Renal pelvis (tissue), 4 donors: ENCODE results near the gene TRIO. TPM values are rescaled to one million over a fixed set of nuclear protein-coding genes. Genes with fewer than 3 reads are reported as not detected.
"Not testable (repeated sequence)": the region's sequence is repeated elsewhere in the genome, so short reads cannot be mapped to it uniquely, and the experiment has no call there.

Experiments
- DNase-seq: peaks from one replicate; pipeline ENCODE4 v3.0.0-alpha.2; 2013
- polyA plus RNA-seq, 3 donors: library from polyadenylated mRNA; unstranded; fragments of 120-200 nt; gene quantifications; one replicate each; pipeline ENCODE4 v1.2.1, GENCODE V29; 2013; ENCODE audit not compliant: insufficient read length in 3 of 3

TRIO gene
- polyA plus RNA-seq, 3 donors: 101 to 115 (median 109) TPM

DNA sequence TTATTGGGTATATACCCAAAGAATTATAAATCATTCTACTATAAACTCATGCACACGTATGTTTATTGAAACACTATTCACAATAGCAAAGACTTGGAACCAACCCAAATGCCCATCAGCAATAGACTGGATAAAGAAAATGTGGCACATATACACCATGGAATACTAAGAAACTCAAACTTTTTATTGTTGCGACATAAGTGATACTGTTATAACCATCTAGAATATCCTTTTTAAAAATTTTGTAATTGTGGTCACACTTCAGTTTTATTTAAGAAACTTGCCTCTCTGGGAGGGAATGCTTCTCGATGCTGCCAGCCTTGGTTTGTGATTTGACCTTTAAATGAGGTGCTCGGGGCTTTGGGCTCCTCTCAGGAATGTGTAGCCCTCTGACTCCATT lies 237.6 kb downstream of the TRIO start:
- DNase-seq: no peak

DNA sequence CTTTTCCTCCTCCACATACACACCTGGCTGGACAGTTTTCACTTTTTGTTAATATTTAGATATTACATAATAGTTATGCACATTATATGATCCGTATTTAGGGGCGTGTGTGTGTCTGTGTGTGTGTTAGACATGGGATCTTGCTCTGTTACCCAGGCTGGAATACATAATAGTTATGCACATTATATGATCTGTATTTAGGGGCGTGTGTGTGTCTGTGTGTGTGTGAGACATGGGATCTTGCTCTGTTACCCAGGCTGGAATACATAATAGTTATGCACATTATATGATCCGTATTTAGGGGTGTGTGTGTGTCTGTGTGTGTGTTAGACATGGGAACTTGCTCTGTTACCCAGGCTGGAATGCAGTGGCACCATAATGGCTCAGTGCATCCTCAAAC lies 239.5 kb downstream of the TRIO start:
- no peak for DNase-seq

DNA sequence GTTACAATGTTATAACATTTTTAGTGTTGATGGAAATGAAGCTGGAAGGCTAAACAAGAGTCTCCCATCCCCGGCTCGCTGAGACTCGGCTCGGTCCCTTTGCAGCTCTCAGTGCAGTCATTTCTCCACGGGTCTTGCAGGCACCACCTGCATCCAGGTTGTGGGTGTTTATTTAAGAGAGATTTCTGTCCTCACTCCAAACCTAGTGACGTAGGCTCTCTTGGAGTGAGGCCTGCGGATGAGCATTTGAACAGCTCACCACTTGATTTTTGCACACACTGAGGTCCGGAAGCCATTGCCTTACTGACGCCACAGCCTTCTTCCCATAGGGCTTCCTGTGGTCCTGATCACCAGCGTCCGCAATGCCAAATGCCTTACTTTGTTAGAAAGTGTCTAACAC lies 240.8 kb downstream of the TRIO start:
- DNase-seq: no peak

DNA sequence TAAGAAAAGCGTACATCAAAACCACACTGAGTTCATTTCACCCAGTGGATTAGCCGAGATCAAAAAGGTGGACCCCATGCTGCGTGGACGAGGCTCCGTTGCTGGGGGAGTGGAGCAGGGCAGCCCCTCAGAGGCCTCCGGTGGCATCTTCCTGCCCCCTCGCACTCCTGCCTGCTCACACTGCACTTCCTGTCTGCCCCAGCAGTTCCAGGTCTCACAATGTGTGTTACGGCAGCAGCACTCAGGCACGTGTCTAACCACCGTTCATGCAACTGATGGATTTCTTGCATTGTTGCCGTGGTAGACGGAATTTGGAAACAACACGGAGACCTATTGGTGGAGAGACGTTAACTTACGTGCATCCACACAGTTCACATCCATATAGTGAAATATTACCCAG lies 241.9 kb downstream of the TRIO start:
- DNase-seq: no peak

DNA sequence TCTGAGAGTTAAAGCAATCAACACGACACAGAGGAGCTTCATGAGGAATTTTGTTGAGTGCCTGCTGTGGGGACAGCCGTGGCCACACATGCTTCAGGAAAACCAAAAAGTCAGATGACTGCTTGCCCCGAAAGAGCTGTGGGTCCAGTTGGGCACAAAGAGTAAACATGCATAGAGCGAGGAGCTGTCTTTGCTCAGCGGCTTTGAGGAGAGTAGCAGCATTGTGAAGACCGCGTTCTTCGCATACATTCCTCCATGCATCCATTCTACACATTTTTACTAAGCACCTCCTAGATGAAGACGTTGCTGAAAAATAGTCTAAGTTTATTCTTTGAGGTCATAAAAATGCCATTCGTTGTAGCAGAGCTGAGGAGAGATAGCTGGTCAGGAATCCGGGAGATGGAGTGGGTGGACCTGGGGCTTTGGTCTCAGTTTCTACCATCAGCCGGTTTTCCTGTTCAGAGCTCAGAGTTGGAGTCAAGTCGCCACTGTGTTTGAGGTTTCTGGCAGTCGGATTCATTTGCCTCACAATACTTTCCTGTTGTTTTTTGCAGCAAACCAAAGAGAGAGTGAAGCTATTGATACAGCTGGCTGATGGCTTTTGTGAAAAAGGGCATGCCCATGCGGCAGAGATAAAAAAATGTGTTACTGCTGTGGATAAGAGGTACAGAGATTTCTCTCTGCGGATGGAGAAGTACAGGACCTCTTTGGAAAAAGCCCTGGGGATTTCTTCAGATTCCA lies 243.9 kb downstream of the TRIO start:
- no peak for DNase-seq

DNA sequence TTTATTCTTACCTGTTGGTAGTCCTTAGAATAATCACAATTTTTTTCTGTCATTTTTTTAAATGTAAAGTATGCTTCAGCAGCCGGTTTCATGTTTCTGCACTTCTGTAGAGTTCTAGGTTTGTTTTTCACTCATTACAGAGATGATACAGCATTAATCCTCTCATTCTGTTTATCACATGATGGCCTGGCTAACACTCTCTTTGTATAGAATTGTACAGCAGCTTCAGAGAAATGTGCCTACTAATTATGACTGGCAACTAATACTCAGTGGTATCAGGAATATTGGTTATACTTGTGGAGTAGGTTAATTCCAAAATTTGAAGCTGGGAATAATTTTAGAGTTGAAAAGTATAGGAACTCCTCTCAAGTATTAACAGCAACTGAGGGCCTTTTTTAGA lies 245.6 kb downstream of the TRIO start:
- DNase-seq: no peak

DNA sequence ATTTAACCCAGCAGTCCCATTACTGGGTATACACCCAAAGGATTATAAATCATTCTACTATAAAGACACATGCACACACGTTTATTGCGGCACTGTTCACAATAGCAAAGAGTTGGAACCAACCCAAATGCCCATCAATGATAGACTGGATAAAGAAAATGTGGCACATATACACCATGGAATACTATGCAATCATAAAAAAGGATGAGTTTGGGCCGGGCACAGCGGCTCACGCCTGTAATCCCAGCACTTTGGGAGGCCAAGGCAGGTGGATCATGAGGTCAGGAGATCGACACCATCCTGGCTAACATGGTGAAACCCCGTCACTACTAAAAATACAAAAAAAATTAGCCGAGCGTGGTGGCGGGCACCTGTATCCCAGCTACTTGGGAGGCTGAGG lies 249.4 kb downstream of the TRIO start:
- not testable (repeated sequence) for DNase-seq

DNA sequence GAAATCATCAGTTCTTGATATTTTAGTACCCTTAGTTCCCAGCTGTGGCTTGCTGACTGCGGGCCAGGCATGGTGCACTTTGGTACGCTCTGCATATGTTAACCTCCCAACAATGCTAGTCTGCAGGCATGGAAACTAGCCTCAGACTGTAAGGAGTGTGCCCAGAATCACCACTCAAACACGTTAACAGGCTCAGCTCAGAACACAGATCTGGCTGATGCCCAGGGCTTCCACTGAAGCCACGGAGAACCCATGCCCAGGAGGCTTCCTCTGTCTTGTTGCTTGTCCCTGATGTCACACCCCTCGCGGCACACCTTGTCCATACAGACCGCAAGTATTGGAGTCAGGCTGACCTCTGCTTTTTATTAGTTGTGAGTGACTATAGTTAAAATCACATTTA lies 251.2 kb downstream of the TRIO start:
- no peak for DNase-seq

DNA sequence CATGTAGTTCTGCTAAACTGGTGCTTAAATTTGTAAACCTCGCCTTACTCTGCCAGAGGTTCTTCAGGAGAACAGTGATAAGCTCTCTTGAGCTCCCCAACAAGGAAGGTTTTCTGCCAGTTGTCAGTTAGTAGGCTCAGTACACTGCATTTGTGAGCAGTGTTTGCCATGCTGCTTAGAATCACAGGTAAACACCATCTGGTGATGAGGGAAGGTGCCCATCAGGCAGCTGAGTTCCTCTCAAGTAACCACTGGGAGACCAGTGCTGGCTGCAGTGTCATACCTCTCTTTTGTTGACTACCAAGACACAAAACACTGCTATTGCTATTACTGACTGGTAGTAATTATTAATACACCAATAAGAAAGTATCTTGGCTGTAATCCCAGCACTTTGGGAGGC lies 252.3 kb downstream of the TRIO start:
- no peak for DNase-seq

DNA sequence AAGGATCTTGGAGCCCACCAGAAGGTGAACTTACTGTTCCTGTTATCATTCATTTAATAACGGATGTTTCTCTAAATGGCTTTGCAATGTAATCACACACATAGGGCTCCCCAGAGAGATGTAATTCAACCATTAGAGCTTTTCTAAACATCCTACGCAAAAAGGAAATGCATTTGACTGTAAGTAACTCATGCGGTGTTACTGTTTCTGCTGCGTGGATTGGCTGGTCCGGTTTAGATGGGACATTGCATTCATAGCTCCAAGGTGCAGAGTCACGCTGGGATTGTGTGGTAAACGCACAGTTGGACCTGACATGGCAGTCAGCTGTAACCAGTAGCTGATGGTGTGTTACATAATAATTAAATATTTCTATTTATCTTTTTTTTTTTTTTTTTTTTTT lies 252.9 kb downstream of the TRIO start:
- DNase-seq: no peak

DNA sequence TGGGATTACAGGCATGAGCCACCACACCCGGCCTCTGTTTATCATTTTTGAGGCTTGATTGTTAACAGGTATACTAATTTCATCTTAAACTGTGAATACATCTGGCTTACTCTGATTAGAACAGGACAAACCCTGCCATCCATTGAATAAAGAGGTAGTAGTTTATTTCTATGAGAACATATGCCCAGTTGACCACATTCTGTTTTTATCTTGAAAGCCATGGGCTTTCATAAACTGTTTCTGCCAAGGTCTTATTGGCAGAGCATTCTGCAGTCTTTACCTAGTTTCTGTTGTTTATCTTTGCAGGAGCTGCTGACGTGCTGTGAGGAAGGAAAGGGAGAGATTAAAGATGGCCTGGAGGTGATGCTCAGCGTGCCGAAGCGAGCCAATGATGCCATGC lies 253.6 kb downstream of the TRIO start:
- DNase-seq: no peak

DNA sequence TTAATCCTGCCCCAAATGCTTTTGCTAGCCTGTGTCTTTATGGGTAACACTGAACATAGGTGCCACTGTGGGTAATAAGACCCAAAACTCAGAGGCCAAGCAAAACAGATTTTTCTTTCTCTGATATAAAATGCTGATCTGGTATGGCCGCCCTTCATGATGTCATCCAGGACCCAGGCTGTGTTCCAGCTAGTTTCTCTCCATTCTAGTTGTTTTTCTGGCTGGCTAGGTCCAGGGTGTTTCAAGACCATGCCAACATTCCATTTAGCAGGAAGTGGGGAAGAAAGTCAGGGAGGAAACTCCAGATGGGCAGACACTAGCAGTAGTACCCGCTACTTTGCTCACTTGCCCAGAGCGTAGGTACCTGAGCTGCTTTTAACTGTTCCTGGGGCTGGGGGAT lies 254.6 kb downstream of the TRIO start:
- no peak for DNase-seq

DNA sequence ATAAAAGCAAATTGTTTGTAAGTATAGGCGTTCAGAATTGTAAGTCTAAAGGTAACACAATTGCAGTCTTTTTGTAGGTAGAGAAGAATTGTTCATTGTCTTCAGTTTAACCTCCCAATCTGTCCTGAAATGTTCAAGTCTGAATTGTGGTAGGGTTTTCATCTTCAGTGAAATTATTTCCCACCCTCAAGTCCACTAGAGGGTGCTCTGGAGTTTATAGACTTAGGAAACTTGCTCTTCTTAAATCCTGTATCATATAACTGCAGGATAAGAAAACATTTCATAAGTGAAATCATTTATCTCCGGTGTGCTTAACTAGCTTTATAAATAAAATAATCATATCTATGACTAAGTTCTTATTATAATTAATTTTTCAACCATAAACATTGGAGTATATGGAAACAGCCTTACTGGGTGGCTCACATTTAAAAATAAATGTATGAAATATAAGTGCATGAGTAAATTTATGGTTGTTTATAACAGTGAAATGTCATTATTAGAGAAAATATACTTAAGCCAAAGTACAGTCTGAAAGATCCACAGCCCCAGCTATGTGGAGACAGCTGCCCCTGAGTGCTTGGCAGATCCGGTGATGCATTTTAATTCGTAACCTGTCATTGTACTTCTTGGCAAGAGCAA lies 256.0 kb downstream of the TRIO start:
- DNase-seq: peak; percentile 57

DNA sequence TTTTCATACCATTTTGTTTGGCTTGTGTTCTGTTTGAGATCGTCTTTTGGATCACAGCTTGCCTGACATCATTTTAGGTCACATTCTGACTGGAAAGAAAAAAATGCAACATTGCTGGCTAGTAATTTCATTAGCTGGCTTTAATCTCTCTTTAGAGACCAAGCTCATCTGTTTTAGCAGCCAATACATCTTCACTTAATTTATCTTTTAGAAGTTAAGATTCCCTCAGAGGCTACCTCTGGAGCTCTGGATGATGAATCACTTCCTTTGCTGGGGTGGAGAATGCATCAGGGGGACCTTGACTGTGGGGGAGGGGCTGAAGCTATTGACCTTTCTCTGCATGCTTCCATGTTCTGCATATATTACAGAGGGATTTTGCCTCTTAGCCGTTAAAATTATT lies 256.9 kb downstream of the TRIO start:
- DNase-seq: no peak

DNA sequence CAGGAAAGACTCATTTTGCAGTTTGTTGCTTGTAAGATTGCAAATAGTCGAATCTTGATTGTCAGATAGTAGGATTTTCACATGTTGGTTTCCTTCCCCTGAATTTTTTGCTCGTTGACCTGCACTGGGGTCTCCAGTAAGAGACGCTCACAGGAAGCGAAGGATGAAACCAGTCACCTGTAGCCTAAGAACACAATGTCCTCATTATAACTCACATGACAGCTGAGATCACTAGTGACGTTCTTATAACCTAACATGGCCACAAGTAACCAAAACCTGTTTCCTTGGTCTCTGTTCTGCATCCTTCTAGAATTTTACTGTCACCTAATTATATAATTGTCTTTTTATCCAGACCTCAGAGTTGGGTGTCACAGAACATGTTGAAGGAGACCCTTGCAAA lies 257.5 kb downstream of the TRIO start:
- DNase-seq: no peak

DNA sequence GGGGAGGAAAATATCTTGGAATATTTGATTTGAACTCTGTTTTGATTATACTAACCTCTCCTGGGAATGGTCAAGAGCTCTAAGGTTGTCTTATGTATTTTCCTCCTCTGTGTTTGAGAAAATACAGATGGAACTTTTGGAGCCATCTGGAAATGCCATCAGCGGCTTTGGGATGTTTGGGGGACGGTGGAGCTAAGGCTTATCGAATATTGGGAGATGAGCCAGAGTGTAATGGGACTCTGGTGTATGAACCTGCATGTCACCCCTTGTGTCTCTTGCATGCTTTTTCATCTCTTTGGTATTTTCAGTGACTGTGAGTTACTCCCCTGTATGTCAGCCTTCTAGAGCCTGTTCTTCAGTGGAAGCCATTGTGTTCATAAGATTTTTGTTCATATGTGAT lies 258.5 kb downstream of the TRIO start:
- no peak for DNase-seq

DNA sequence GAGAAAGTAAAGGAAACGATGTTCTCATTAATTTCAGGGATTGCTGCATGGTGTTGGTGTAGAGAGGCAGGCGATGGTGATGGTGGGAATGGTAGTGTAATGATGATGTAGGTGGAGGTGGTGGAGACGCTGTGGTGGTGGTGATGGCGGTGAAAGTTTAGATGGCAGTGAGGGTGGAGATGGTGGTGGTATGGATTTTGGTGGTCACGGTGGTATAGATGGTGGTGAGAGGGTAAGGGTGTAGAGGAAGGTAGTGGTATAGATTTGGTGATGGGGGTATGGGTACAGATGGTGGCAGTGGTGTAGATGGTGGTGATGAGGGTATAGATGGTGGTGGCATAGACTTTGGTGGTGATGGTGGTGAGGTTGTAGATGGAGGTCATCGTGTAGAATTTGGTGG lies 259.3 kb downstream of the TRIO start:
- no peak for DNase-seq

DNA sequence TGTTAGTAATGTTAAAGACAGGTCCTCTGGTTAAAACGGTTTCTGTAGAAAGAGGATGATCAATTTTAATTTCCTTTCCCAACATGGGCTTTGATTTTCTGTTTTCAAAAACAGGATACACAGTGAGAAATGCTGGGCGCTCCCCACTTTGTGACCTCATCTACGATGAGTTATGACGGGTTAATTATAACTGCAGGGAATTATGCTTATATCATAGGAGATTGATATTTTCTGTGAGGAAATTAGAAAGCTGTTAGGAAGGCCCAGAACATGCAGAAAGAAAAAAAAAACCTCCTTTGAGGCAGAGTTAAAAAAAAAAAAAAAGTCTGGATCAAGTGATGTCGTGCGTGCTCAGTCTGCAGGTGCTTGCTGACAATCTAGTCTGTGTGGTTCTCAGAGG lies 261.6 kb downstream of the TRIO start:
- no peak for DNase-seq

DNA sequence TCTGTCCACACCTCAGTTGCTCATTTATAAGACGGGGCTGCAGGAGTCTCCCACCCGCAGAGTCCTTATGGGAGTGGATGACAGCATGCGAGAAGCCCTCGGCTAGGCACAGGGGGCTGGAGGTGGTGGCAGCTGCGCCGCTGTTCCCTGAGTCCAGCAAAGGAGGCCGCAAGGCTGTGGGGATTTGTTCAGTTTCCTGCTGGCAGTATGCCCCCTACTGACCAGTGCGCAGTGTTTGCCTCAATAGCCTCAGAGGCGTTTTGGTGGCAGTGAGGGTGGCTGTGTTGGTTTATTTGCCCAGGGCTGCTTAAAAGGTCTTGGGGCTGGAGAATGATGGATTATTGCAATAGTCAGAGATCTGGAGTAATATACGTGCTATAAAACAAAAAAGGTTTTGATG lies 262.1 kb downstream of the TRIO start:
- DNase-seq: no peak

DNA sequence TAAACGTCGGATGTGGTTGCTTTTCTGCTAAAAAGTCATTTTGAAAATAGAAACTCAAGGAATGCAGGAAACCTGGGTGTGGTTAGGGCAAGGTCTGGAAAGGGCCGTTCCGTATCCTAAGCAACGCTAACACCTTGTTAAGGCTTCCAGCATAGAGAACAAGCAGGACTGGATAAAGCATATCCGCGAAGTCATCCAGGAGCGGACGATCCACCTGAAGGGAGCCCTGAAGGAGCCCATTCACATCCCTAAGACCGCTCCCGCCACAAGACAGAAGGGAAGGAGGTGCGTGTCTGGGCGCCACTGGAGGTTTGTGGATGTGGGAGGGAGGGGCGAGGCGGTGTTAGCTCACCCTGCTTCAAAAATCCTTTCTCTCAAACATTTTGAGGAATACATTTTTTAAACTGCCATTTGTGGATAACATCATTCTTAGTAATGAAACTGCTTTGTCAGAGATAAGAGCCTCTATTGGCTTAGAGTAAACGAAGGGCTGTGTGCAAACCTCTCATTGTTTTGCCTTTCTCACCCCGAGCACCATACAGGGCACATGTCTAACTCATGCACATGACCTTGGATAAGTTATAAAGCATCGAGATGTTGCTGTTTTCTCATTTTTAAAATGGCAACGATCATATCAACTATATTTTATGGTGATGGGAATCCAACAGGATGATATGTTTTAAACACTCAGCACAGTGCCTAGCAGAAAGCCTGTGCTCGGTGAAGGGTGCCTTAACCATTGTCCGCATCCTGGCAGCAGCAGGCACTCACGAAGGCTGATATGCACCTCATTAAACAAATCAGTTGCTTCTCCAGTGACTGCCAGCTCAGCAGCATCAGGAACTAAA lies 262.8 kb downstream of the TRIO start:
- no peak for DNase-seq

DNA sequence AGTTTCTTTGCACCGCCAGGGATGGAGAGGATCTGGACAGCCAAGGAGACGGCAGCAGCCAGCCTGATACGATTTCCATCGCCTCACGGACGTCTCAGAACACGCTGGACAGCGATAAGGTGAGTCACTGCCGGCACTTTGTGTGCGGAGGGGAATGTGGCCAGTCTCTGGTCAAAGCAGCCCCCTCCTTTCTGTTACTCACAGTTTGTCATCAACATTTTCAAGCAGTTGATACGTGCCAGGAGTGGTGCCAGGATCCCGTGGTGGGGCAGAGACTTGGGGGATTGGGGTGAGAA lies 263.4 kb downstream of the TRIO start:
- no peak for DNase-seq

DNA sequence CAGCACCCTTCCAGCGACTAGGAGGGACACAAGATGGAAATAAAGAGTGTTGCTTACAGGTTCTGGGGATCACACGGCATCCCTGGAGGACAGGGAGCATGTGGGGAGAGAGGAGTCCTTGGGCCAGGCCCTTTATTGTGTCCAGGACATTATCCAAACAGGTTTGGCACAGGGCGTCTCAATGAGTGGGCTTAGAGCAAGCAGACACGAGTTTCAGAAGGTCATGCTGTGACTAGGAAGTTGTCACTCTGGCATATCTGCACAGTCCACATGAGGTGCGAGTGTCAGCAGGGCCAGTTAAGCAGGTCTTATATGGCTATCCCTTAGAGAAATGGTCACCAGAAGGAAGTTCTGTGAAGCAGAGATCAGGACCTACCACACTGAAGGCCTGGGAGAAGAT lies 263.9 kb downstream of the TRIO start:
- no peak for DNase-seq

DNA sequence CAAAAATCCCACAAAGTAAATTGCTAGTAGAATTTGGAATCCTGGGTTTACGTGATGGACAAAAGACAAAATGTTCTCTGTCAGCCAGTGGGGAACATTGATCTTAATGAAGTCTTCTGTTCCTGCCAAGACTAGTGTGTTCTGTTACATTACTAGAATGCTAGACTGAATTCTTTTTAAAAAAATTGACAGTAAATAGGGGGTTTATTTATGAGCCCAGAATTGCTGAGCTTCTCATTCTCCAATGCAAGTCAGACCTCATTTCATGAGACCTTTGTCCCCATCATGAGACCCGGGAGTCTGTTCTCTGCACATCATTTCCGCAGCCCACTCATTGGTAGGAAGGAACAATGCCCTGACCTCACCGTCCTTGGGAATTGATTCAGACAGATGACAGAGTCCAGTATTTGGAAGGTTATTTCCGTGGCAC lies 264.6 kb downstream of the TRIO start:
- no peak for DNase-seq
